ENCODE measurements around the gene CAPN5.
"Not testable (repeated sequence)": the region's sequence is repeated elsewhere in the genome, so short reads cannot be mapped to it uniquely, and the experiment has no call there.

DNA sequence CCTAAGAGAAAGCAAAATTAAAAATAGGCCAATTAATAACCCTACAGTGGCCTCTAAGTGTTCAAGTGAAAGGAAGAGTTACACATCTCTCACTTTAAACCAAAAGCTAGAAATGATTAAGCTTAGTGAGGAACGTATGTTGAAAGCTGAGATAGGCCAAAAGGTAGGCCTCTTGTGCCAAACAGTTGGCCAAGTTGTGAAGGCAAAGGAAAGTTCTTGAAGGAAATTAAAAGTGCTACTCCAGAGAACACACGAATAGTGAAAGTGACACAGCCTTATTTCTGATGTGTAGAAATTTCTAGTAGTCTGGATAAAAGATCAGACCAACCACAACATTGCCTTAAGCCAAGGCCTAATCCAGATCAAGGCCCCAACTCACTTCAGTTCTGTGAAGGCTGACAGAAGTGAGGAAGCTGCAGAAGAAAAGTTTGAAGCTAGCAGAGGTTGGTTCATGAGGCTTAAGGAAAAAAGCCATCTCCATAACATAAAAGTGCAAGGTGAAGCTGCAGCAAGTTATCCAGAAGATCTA is 48.3 kb upstream of the CAPN5 start:
- TF ChIP-seq, protein P1, sequence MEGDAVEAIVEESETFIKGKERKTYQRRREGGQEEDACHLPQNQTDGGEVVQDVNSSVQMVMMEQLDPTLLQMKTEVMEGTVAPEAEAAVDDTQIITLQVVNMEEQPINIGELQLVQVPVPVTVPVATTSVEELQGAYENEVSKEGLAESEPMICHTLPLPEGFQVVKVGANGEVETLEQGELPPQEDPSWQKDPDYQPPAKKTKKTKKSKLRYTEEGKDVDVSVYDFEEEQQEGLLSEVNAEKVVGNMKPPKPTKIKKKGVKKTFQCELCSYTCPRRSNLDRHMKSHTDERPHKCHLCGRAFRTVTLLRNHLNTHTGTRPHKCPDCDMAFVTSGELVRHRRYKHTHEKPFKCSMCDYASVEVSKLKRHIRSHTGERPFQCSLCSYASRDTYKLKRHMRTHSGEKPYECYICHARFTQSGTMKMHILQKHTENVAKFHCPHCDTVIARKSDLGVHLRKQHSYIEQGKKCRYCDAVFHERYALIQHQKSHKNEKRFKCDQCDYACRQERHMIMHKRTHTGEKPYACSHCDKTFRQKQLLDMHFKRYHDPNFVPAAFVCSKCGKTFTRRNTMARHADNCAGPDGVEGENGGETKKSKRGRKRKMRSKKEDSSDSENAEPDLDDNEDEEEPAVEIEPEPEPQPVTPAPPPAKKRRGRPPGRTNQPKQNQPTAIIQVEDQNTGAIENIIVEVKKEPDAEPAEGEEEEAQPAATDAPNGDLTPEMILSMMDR (IDR thresholded peaks at IDR 0.05; ENCODE audit: insufficient read depth, low read length) = not testable (repeated sequence)
- not testable (repeated sequence) for TF ChIP-seq POLR2AphosphoS5 (IDR thresholded peaks at IDR 0.05; ENCODE audit: low read depth)

All from HL-60 (cell line).